Heart left ventricle (tissue), 16 donors: ENCODE data around the gene CYB5B. TPM values are rescaled to one million over a fixed set of nuclear protein-coding genes. Genes with fewer than 3 reads are reported as not detected.
A peak's percentile ranks its signal among the peaks of the same experiment; 100 is the strongest.

ENCODE experiments used
- ATAC-seq, 4 donors: fragments of 200-7000 bp; cut with Tn5 transposase; one replicate each; pipeline ENCODE4 v1.9.1; 2020 to 2022; ENCODE audit warnings: moderate library complexity in 4 of 4, mild to moderate bottlenecking in 3 of 4, moderate number of reproducible peaks in 1 of 4
- DNase-seq, 5 donors: peaks; one replicate each; pipeline ENCODE4 v3.0.0-alpha.2; 2020
- H3K27ac ChIP-seq, 12 donors: fragments of 200-600 bp; sonication (generic) in 4 of 12; one replicate each; pipeline versions ENCODE4 v1.5.0 to v1.8.0; 2016 to 2022; ENCODE audit warnings: mild to moderate bottlenecking in 2 of 12
- H3K27me3 ChIP-seq, 9 donors: fragments of 200-600 bp; sonication (generic) in 2 of 9; one replicate each; pipeline versions ENCODE4 v1.5.1 to v1.8.0; 2016 to 2022; ENCODE audit warnings: mild to moderate bottlenecking in 3 of 9
- H3K36me3 ChIP-seq, 9 donors: fragments of 200-600 bp; sonication (generic) in 2 of 9; one replicate each; pipeline versions ENCODE4 v1.5.0 to v1.8.0; 2018 to 2022; ENCODE audit warnings: mild to moderate bottlenecking in 2 of 9
- H3K4me1 ChIP-seq, 12 donors: fragments of 200-600 bp; sonication (generic) in 4 of 12; one replicate each; pipeline versions ENCODE4 v1.5.0 to v1.8.0; 2016 to 2022; ENCODE audit warnings: mild to moderate bottlenecking in 3 of 12
- H3K4me3 ChIP-seq, 12 donors: fragments of 200-600 bp; sonication (generic) in 4 of 12; one replicate each; pipeline versions ENCODE4 v1.5.0 to v1.8.0; 2017 to 2022; ENCODE audit warnings: mild to moderate bottlenecking in 9 of 12, moderate library complexity in 4 of 12
- H3K9me3 ChIP-seq, 12 donors: fragments of 200-600 bp; sonication (generic) in 4 of 12; one replicate each; pipeline versions ENCODE4 v1.5.0 to v1.8.0; 2016 to 2022; ENCODE audit warnings: mild to moderate bottlenecking in 1 of 12
- POLR2A ChIP-seq, 2 donors: fragments of 450-650 bp; IDR thresholded peaks; one replicate each; pipeline ENCODE4 v1.6.1; 2017; ENCODE audit warnings: antibody characterized with exemption in 2 of 2, mild to moderate bottlenecking in 2 of 2, moderate library complexity in 2 of 2
- WGBS, 4 donors: extraction: QIAGEN DNeasy Blood & Tissue Kit in 2 of 4; methylation state at CpG; one replicate each; pipeline versions ENCODE4 v1.1.5 to v1.1.7; 2013 to 2018; 5-methylcytosine and 5-hydroxymethylcytosine counted together
- intact Hi-C, 10 donors: fragments of 100-400 bp; cut with DNase I; formaldehyde crosslinking; loops; one replicate each; pipeline versions ENCODE4 v1.11.1 to v1.14.2; 2022
- polyA plus RNA-seq, 2 donors: library from polyadenylated mRNA; stranded (reverse); fragments of 200-250 nt; gene quantifications; one replicate each; pipeline ENCODE4 v1.2.3, GENCODE V29; 2013
- total RNA-seq, 9 donors: library from RNA; depleted of rRNA in 2 of 9; stranded (reverse); fragments of >200 nt in 2 of 9; fragmentation: NEBNext Ultra II Directional in 3 of 9; extraction: Animal tissue kit (Norgen Biotek cat#: 25700) in 3 of 9; gene quantifications; one replicate each; pipeline versions ENCODE4 v1.1.0 to v1.2.4, GENCODE V29; 2016 to 2023
- TF ChIP-seq, protein P1 (sequence below), 12 donors: fragments of 200-600 bp; sonication (generic) in 4 of 12; IDR thresholded peaks; one replicate each; pipeline versions ENCODE4 v1.5.0 to v1.8.0; 2018 to 2022; ENCODE audit warnings: antibody characterized with exemption in 12 of 12, mild to moderate bottlenecking in 5 of 12
- donor health status: ischemic (EF 13 %, LVEDD 7.1; RV severe dilation, severe dysfunction).
- donor health status: healthy with polysubstance abuse.
- donor health status: DM: no; HTN: yes; CAD: no.
- donor health status: DM: no; HTN: no; CAD: no.
- donor health status: ischemic (EF 25% LVEDD 6.9; RV normal size, moderate dysfunction).
- donor health status: ischemic (EF 25% LVEDD 5.7; RV mildly dilated, moderate dysfunction).
- donor health status: healthy.
- donor health status: DM: yes; HTN: yes; CAD: no.
- donor health status: ischemic (EF 35%, LVEDD 5.7; RV mildly dilated, moderate dysfunction).
- donor health status: nonischemic (EF 11% LVEDD 7.7; RV severe dilation, severe dysfunction).
- donor health status: DM: yes; HTN: yes; CAD: no.
- donor health status: PGD.
- donor health status: ischemic (EF 29% LVEDD 5.4; RV normal size, mild dysfunction).
- donor health status: nonischemic (EF 23%, LVEDD 6.1; RV moderate dilation, normal function).

Gene CYB5B
- total and polyA plus RNA-seq, 11 donors = 31.1 to 89.2 (median 65.0) TPM

DNA sequence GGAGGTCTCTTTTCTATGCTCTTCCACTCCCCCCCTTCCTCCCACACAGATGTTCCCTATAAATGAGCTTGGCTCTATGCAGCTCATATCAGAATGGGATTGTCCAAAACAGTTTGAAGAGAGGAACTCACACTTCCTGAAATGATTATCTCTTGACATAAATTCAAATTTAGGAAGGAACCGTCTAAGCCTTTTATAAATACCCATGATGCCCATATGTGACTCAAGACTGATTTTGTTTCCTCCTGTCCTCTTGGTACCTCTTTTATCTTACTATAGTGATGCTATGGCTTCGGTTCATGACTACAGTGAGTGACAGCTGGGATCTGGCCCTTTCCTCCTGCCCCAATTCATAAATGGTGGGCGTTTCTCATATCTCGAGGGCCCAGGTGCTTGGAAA is 22.0 kb upstream of the CYB5B start:
- WGBS, 4 donors = 33 to 45% (median 34%) methylated on average over 4 of the region's 4 CpGs
- Histone ChIP-seq H3K4me1 (peaks cover 0 to 40% (median 21%) of the 10 kb centered on the region in 12 donors), H3K4me3 (no peak overlapping the region), H3K27ac (no peak overlapping the region), H3K36me3 (no peaks in the 10 kb centered on the region), H3K27me3 (no peaks in the 10 kb centered on the region), H3K9me3 (no peaks in the 10 kb centered on the region)
- TF ChIP-seq POLR2A (IDR thresholded peaks at IDR 0.05) = no peak
- DNase-seq (no peak), ATAC-seq (no peak)
- intact Hi-C loops = loop anchor here in 3 of 10 donors (5.0 to 10.0 kb wide), 2 partner anchors 62 to 165 kb away; partner anchors contain the start of gene NFAT5 (in 2 of the 3)

DNA sequence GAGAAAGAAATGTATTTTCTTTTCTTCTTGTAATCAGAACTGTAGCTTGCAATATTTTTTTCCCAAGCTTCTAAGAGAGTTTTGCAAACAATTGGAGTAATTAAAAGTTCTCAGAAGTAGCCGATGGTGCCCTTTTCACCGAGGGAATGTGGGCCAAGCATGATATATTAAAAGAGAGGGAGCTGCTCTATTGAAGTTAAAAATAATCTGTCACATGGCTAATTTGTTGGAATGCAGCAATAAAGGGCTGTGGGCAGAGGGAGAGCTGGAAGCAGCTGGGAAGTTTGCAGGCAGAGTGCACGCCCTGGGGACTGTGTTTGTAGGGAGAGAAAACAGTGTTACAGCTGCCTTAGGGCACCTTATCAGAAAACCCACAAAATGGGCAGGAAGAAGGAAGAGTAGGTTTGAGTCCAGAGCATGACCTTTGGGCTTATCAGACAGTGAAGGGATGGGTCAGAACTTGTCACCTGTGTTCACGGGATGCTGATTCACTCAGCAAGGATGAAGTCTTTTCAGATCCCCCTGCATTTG is 20.1 kb upstream of the CYB5B start:
- DNase-seq (peak in 2 of 5 donors; percentile 35 to 45), ATAC-seq (peak; percentile 71 to 88 (median 78))
- H3K4me1 ChIP-seq = peaks cover 0 to 36% (median 12%) of the 10 kb centered on the region in 12 donors
- 5 to 15% (median 8%) methylated on average over 4 of the region's 4 CpGs for WGBS, 4 donors
- H3K9me3 ChIP-seq = no peaks in the 10 kb centered on the region
- no peaks in the 10 kb centered on the region for H3K27me3 ChIP-seq
- peak overlapping the region; percentile 45 to 86 (median 76) for H3K27ac ChIP-seq
- intact Hi-C loops = loop anchor here in 3 of 10 donors (5.0 to 10.0 kb wide), 2 partner anchors 60 to 163 kb away; partner anchors contain the start of gene NFAT5 (in 2 of the 3)
- TF ChIP-seq, protein P1, sequence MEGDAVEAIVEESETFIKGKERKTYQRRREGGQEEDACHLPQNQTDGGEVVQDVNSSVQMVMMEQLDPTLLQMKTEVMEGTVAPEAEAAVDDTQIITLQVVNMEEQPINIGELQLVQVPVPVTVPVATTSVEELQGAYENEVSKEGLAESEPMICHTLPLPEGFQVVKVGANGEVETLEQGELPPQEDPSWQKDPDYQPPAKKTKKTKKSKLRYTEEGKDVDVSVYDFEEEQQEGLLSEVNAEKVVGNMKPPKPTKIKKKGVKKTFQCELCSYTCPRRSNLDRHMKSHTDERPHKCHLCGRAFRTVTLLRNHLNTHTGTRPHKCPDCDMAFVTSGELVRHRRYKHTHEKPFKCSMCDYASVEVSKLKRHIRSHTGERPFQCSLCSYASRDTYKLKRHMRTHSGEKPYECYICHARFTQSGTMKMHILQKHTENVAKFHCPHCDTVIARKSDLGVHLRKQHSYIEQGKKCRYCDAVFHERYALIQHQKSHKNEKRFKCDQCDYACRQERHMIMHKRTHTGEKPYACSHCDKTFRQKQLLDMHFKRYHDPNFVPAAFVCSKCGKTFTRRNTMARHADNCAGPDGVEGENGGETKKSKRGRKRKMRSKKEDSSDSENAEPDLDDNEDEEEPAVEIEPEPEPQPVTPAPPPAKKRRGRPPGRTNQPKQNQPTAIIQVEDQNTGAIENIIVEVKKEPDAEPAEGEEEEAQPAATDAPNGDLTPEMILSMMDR (IDR thresholded peaks at IDR 0.05) = no peak
- no peak for TF ChIP-seq POLR2A (IDR thresholded peaks at IDR 0.05)
- peak overlapping the region in 2 of 12 donors; percentile 8 to 22 for H3K4me3 ChIP-seq
- no peaks in the 10 kb centered on the region for H3K36me3 ChIP-seq

DNA sequence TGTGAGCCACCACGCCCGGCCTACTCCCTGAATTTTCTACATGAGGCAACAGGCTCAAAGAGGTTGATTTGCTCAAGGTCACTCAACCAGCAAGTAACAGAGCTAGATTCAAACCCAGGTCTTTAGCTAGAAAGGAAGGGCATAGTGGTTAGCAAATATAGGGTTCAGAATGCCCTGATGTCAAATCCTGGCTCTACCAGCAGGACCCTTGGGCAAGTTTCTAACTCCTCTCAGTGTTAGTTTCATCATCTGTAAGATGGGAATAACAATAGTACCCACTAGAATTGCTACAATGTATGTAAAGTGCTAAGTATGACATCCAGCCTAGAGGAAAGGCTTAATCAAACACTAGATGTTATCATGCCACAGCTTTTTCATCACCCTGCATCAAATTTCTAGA is 19.1 kb upstream of the CYB5B start:
- H3K36me3 ChIP-seq = no peaks in the 10 kb centered on the region
- 94 to 100% (median 99%) methylated on average over 2 of the region's 2 CpGs for WGBS, 4 donors
- H3K27me3 ChIP-seq = no peaks in the 10 kb centered on the region
- no peak for TF ChIP-seq POLR2A (IDR thresholded peaks at IDR 0.05)
- TF ChIP-seq, protein P1 (IDR thresholded peaks at IDR 0.05) = no peak
- peak overlapping the region in 5 of 12 donors; percentile 59 to 86 (median 78) for H3K27ac ChIP-seq
- DNase-seq (no peak), ATAC-seq (no peak)
- H3K4me3 ChIP-seq = no peak overlapping the region
- H3K4me1 ChIP-seq = peaks cover 0 to 42% (median 12%) of the 10 kb centered on the region in 12 donors
- H3K9me3 ChIP-seq = no peaks in the 10 kb centered on the region
- intact Hi-C loops = loop anchor here in 1 of 10 donors (10.0 kb wide), 1 partner anchor 59 kb away; no protein-coding TSS in a partner anchor

DNA sequence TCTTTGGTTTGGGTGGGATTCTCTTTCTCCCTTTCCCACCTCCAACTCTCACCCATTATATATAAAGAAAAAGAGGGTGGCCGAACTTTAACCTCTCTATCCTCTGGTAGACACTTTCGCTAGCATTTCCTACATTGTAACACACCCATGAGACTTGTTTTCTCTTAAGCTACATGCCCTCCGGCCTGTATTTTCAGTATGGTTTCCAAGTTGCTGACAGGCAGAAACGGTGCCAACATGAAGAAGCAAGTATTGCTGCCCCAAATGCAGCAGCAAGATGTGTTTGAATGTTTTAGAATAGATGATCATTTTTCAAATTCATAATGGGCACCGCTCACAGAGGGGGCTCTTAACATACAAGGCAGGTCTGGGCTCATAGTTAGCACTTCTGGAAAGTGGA is 18.7 kb upstream of the CYB5B start:
- intact Hi-C loops = loop anchor here in 1 of 10 donors (10.0 kb wide), 1 partner anchor 59 kb away; no protein-coding TSS in a partner anchor
- TF ChIP-seq, protein P1 (IDR thresholded peaks at IDR 0.05) = no peak
- TF ChIP-seq POLR2A (IDR thresholded peaks at IDR 0.05) = no peak
- Histone ChIP-seq H3K4me1 (peaks cover 0 to 45% (median 14%) of the 10 kb centered on the region in 12 donors), H3K27ac (peak overlapping the region in 1 of 12 donors; percentile 86), H3K36me3 (no peaks in the 10 kb centered on the region), H3K27me3 (no peaks in the 10 kb centered on the region), H3K4me3 (no peak overlapping the region), H3K9me3 (no peaks in the 10 kb centered on the region)
- 85 to 90% (median 86%) methylated on average over 5 of the region's 5 CpGs for WGBS, 4 donors
- no peak for DNase-seq
- ATAC-seq = no peak
